ENCODE measurements around the gene RAB11FIP3. TPM values are rescaled to one million over a fixed set of nuclear protein-coding genes. Genes with fewer than 3 reads are reported as not detected.

The RAB11FIP3 gene
- 20.9 and 24.1 TPM in 2 replicates for total RNA-seq (2014; rRNA removed; shearing (Covaris generic))

GRCh38 chr16:425082-425718 lies at the start of gene RAB11FIP3:
RAB11FIP3 (plus strand) TSS chr16:425649; CDS start chr16:426007, 358 bp downstream.

GRCh38 chr16:381789-382717 lies 43.4 kb upstream of the RAB11FIP3 start, which contains the start of gene PGAP6:
PGAP6 (minus strand) TSS chr16:381978; CDS start chr16:381821, 157 bp downstream.

GRCh38 chr16:397135-397661 lies 28.3 kb upstream of the RAB11FIP3 start, which contains the start of gene NME4:
NME4 (plus strand) TSS chr16:397199; CDS start chr16:397223, 24 bp downstream.

GRCh38 chr16:401468-402348 lies 23.7 kb upstream of the RAB11FIP3 start, which contains the start of gene DECR2:
DECR2 (plus strand) TSS chr16:401885; CDS start chr16:401964, 79 bp downstream.

GRCh38 chr16:527015-527903 lies 101.8 kb downstream of the RAB11FIP3 start, which contains the start of gene CAPN15:
CAPN15 (plus strand) TSS chr16:527712; CDS start chr16:546839, 19,127 bp downstream.

GRCh38 chr16:560204-560700 lies 134.8 kb downstream of the RAB11FIP3 start, which contains the start of gene PRR35:
PRR35 (plus strand) TSS chr16:560394; CDS start chr16:563295, 2,901 bp downstream.

GRCh38 chr16:566475-567372 lies 141.3 kb downstream of the RAB11FIP3 start, which contains the start of gene NHLRC4:
NHLRC4 (plus strand) TSS chr16:567005; CDS start chr16:568048, 1,043 bp downstream.

GRCh38 chr16:569445-570254 lies 144.2 kb downstream of the RAB11FIP3 start, which contains the start of gene PIGQ:
PIGQ (plus strand) TSS chr16:569968; CDS start chr16:574075, 4,107 bp downstream.

Small RNA genes lying within 50 kb of the gene (small RNA-seq; reads per million reads assigned to genes)
- gene MIR3176: 0.29 reads per million
- not detected for gene MIR5587
- gene RF00019: not detected
- gene Z98883.1: not detected

Other genes starting within 250 kb of the RAB11FIP3 start
- gene HBA1, start 249.0 kb upstream of the RAB11FIP3 start, total RNA-seq (2014; rRNA removed; shearing (Covaris generic)): not detected in 2 replicates
- not detected in 2 replicates for gene HBQ1, start 245.2 kb upstream of the RAB11FIP3 start, total RNA-seq (2014; rRNA removed; shearing (Covaris generic))
- gene LUC7L, start 196.2 kb upstream of the RAB11FIP3 start, total RNA-seq (2014; rRNA removed; shearing (Covaris generic)): 53.1 and 65.3 TPM in 2 replicates
- 58.9 and 70.9 TPM in 2 replicates for gene FAM234A, start 190.8 kb upstream of the RAB11FIP3 start, total RNA-seq (2014; rRNA removed; shearing (Covaris generic))
- 0.04 and 0.08 TPM in 2 replicates for gene RGS11, start 149.7 kb upstream of the RAB11FIP3 start, total RNA-seq (2014; rRNA removed; shearing (Covaris generic))
- gene ARHGDIG, start 145.1 kb upstream of the RAB11FIP3 start, total RNA-seq (2014; rRNA removed; shearing (Covaris generic)): 3.2 and 4.5 TPM in 2 replicates
- 0.41 and 0.88 TPM in 2 replicates for gene PDIA2, start 142.5 kb upstream of the RAB11FIP3 start, total RNA-seq (2014; rRNA removed; shearing (Covaris generic))
- 36.7 and 40.2 TPM in 2 replicates for gene AXIN1, start 72.9 kb upstream of the RAB11FIP3 start, total RNA-seq (2014; rRNA removed; shearing (Covaris generic))
- 248 and 271 TPM in 2 replicates for gene MRPL28, start 55.1 kb upstream of the RAB11FIP3 start, total RNA-seq (2014; rRNA removed; shearing (Covaris generic))
- 25.1 and 44.4 TPM in 2 replicates for gene PGAP6, start 43.7 kb upstream of the RAB11FIP3 start, total RNA-seq (2014; rRNA removed; shearing (Covaris generic))
- 226 and 246 TPM in 2 replicates for gene NME4, start 28.4 kb upstream of the RAB11FIP3 start, total RNA-seq (2014; rRNA removed; shearing (Covaris generic))
- 18.3 and 25.2 TPM in 2 replicates for gene DECR2, start 23.8 kb upstream of the RAB11FIP3 start, total RNA-seq (2014; rRNA removed; shearing (Covaris generic))
- gene CAPN15, start 102.1 kb downstream of the RAB11FIP3 start, total RNA-seq (2014; rRNA removed; shearing (Covaris generic)): 53.1 and 58.8 TPM in 2 replicates
- gene PRR35, start 134.7 kb downstream of the RAB11FIP3 start, total RNA-seq (2014; rRNA removed; shearing (Covaris generic)): 0.16 TPM in 1 of 2 replicates, not detected in the other
- gene NHLRC4, start 141.4 kb downstream of the RAB11FIP3 start, total RNA-seq (2014; rRNA removed; shearing (Covaris generic)): 0.11 and 0.56 TPM in 2 replicates
- 35.4 and 47.3 TPM in 2 replicates for gene PIGQ, start 144.3 kb downstream of the RAB11FIP3 start, total RNA-seq (2014; rRNA removed; shearing (Covaris generic))
- gene RAB40C, start 164.4 kb downstream of the RAB11FIP3 start, total RNA-seq (2014; rRNA removed; shearing (Covaris generic)): 15.6 and 17.4 TPM in 2 replicates
- gene WFIKKN1, start 205.3 kb downstream of the RAB11FIP3 start, total RNA-seq (2014; rRNA removed; shearing (Covaris generic)): 0.04 TPM in 1 of 2 replicates, not detected in the other
- 266 and 301 TPM in 2 replicates for gene METTL26, start 210.7 kb downstream of the RAB11FIP3 start, total RNA-seq (2014; rRNA removed; shearing (Covaris generic))
- 54.2 and 55.8 TPM in 2 replicates for gene MCRIP2, start 216.2 kb downstream of the RAB11FIP3 start, total RNA-seq (2014; rRNA removed; shearing (Covaris generic))
- gene WDR90, start 223.7 kb downstream of the RAB11FIP3 start, total RNA-seq (2014; rRNA removed; shearing (Covaris generic)): 49.9 and 77.0 TPM in 2 replicates
- 140 and 152 TPM in 2 replicates for gene RHOT2, start 242.5 kb downstream of the RAB11FIP3 start, total RNA-seq (2014; rRNA removed; shearing (Covaris generic))

Data from A375 (cell line).